Measurements from ENCODE around the gene SETBP1. TPM values are rescaled to one million over a fixed set of nuclear protein-coding genes. Genes with fewer than 3 reads are reported as not detected.

SETBP1 gene
- total and polyA plus RNA-seq, 9 of the 15 experiments (the other 6 are each of a cell fraction or from before 2014, with no cell fraction given), result under 0.01 to 0.13 (median 0.04) TPM

GRCh38 chr18:44704135-44704789 lies 23.6 kb downstream of the SETBP1 start:
- DNase-seq (ENCODE audit: extremely low read depth in 1 of 4, low spot score in 3 of 4), result no peak
- Histone ChIP-seq H3K9me3 (replicated peaks; ENCODE audit: control insufficient read depth, insufficient read depth, low read depth, low read length) (no peaks in the 10 kb centered on the region), H3K27ac (ENCODE audit: extremely low read depth, low read depth, low read length) (no peak overlapping the region), H3K9me1 (ENCODE audit: control insufficient read depth, insufficient read depth, low read length) (no peaks in the 10 kb centered on the region), H3K36me3 (ENCODE audit: control insufficient read depth, insufficient read depth, low read length) (no peaks in the 10 kb centered on the region), H3K4me2 (ENCODE audit: insufficient read depth, low read length) (no peak overlapping the region), H4K20me1 (replicated peaks; ENCODE audit: control insufficient read depth, insufficient read depth, low read length) (no peaks in the 10 kb centered on the region), H3K4me3 (no peak overlapping the region), H2AFZ (ENCODE audit: low read depth, low read length) (no peak overlapping the region), H3K4me1 (replicated peaks in 1 of 2; ENCODE audit: control insufficient read depth in 2 of 2, insufficient read depth in 2 of 2, low read length in 2 of 2) (no peaks in the 10 kb centered on the region), H3K79me2 (ENCODE audit: control insufficient read depth, insufficient read depth, low read length) (no peaks in the 10 kb centered on the region), H3K9ac (ENCODE audit: insufficient read depth in 1 of 2, low read depth in 2 of 2, low read length in 2 of 2) (no peak overlapping the region), H3K27me3 (ENCODE audit: control insufficient read depth in 2 of 2, insufficient read depth in 2 of 2, low read length in 2 of 2) (peaks cover 0 to under 1% of the 10 kb centered on the region in 2 experiments; a peak in 2 of 5 replicates)
- ChIA-PET POLR2A (no interaction called here), CTCF (ENCODE audit: low intra/inter-chr PET ratio) (no interaction called here)
- WGBS (ENCODE audit: insufficient coverage, low coverage, missing lambda C conversion rate), result 0% methylated on average over 1 of the region's 1 CpG
- no peak for ATAC-seq
- in situ Hi-C loops (cut with MboI) (no loop called here), intact Hi-C loops (cut with micrococcal nuclease) (no loop called here)
- no TSS peak for BruUV-seq (replicated peaks)
- no peak for FAIRE-seq
- no peak for TF ChIP-seq ZNF175 (CRISPR knock-in tag; IDR thresholded peaks at IDR 0.05; ENCODE audit: low read depth)
- TF ChIP-seq ZFP30 (CRISPR knock-in tag; IDR thresholded peaks at IDR 0.05; ENCODE audit: borderline replicate concordance), result no peak
- no peak for TF ChIP-seq NR2C1 (IDR thresholded peaks at IDR 0.05)
- no peak for TF ChIP-seq NR2C1 (tag; IDR thresholded peaks at IDR 0.05)
- TF ChIP-seq HNRNPK (IDR thresholded peaks at IDR 0.05; ENCODE audit: low read depth, low read length, poor library complexity, severe bottlenecking), result no peak
- TF ChIP-seq, protein P1, sequence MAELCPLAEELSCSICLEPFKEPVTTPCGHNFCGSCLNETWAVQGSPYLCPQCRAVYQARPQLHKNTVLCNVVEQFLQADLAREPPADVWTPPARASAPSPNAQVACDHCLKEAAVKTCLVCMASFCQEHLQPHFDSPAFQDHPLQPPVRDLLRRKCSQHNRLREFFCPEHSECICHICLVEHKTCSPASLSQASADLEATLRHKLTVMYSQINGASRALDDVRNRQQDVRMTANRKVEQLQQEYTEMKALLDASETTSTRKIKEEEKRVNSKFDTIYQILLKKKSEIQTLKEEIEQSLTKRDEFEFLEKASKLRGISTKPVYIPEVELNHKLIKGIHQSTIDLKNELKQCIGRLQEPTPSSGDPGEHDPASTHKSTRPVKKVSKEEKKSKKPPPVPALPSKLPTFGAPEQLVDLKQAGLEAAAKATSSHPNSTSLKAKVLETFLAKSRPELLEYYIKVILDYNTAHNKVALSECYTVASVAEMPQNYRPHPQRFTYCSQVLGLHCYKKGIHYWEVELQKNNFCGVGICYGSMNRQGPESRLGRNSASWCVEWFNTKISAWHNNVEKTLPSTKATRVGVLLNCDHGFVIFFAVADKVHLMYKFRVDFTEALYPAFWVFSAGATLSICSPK (IDR thresholded peaks at IDR 0.05; ENCODE audit: borderline replicate concordance), result no peak
- no peak for TF ChIP-seq SFPQ (IDR thresholded peaks at IDR 0.05; ENCODE audit: low read depth, low read length)
- no peak for TF ChIP-seq DIDO1 (tag; IDR thresholded peaks at IDR 0.05; ENCODE audit: low read depth)
- TF ChIP-seq ZNF77 (CRISPR knock-in tag; IDR thresholded peaks at IDR 0.05), result no peak
- TF ChIP-seq ZNF316 (IDR thresholded peaks at IDR 0.05), result peak; percentile 67
- TF ChIP-seq SAFB2 (IDR thresholded peaks at IDR 0.05; ENCODE audit: borderline replicate concordance, low read depth, low read length, severe bottlenecking), result no peak
- TF ChIP-seq ATF7 (IDR thresholded peaks at IDR 0.05), result no peak
- no peak for TF ChIP-seq ZNF217 (CRISPR knock-in tag; IDR thresholded peaks at IDR 0.05)
- TF ChIP-seq ZNF583 (CRISPR knock-in tag; IDR thresholded peaks at IDR 0.05), result no peak
- peak; percentile 52 for TF ChIP-seq C11orf30 (IDR thresholded peaks at IDR 0.05; ENCODE audit: low read depth)
- no peak for TF ChIP-seq PHB2 (IDR thresholded peaks at IDR 0.05; ENCODE audit: low read depth)
